ENCODE measurements around the gene FOXE3. TPM values are rescaled to one million over a fixed set of nuclear protein-coding genes. Genes with fewer than 3 reads are reported as not detected.

FOXE3 gene
- total RNA-seq, 1 experiment from 2014 or later, result 0.46 TPM

GRCh38 chr1:47405697-47406096 is 10.4 kb upstream of the FOXE3 start:
- in situ Hi-C loops (cut with HindIII; ENCODE audit: low pct_unique_long_range_greater_than_20kb, low sequenced_read_pairs) (no loop called here), intact Hi-C loops (cut with micrococcal nuclease; ENCODE audit: unreplicated experiment) (no loop called here)
- no peak overlapping the region for H3K27ac ChIP-seq (ENCODE audit: low read length)
- CTCF ChIA-PET, result no interaction called here
- H3K36me3 ChIP-seq (ENCODE audit: control insufficient read depth, insufficient read depth, low read length), result no peaks in the 10 kb centered on the region
- no TSS peak for BruUV-seq (replicated peaks)
- no peak for DNase-seq (ENCODE audit: low read depth, low spot score)
- TF ChIP-seq TCF7L2 (IDR thresholded peaks at IDR 0.05; ENCODE audit: low read depth, low read length) (no peak), CTCF (IDR thresholded peaks at IDR 0.05) (no peak), REST (IDR thresholded peaks at IDR 0.05; ENCODE audit: insufficient read depth in 1 of 2, low read depth in 2 of 2, low read length in 1 of 2) (no peak), SIN3A (IDR thresholded peaks at IDR 0.05; ENCODE audit: borderline replicate concordance, insufficient read depth, low read depth, low read length) (no peak), POLR2AphosphoS5 (IDR thresholded peaks at IDR 0.05; ENCODE audit: low read depth, low read length) (no peak)
- no peaks in the 10 kb centered on the region for H3K4me1 ChIP-seq (ENCODE audit: control insufficient read depth, insufficient read depth, low read length)
- no peak overlapping the region for H3K4me3 ChIP-seq (ENCODE audit: low read depth in 2 of 2, low read length in 2 of 2)
- POLR2A ChIA-PET, result no interaction called here
- no peaks in the 10 kb centered on the region for H3K27me3 ChIP-seq (ENCODE audit: control insufficient read depth, insufficient read depth, low read length)
- no peaks in the 10 kb centered on the region for H3K9me3 ChIP-seq (ENCODE audit: control insufficient read depth, insufficient read depth, low read depth, low read length)
- ATAC-seq, result no peak

- H3K27ac ChIP-seq (ENCODE audit: low read length), result no peak overlapping the region
- intact Hi-C loops (cut with micrococcal nuclease; ENCODE audit: unreplicated experiment) (no loop called here), in situ Hi-C loops (cut with HindIII; ENCODE audit: low pct_unique_long_range_greater_than_20kb, low sequenced_read_pairs) (no loop called here)
- ATAC-seq (no peak), DNase-seq (ENCODE audit: low read depth, low spot score) (no peak)
- no peaks in the 10 kb centered on the region for H3K27me3 ChIP-seq (ENCODE audit: control insufficient read depth, insufficient read depth, low read length)
- ChIA-PET POLR2A (interaction anchor here (0.6 kb wide), 1 partner anchor 10 kb away, joined by 3 read pairs; no protein-coding TSS in a partner anchor), CTCF (no interaction called here)
- no TSS peak for BruUV-seq (replicated peaks)
- H3K36me3 ChIP-seq (ENCODE audit: control insufficient read depth, insufficient read depth, low read length), result no peaks in the 10 kb centered on the region
- TF ChIP-seq POLR2AphosphoS5 (IDR thresholded peaks at IDR 0.05; ENCODE audit: low read depth, low read length), result no peak
- no peak for TF ChIP-seq SIN3A (IDR thresholded peaks at IDR 0.05; ENCODE audit: borderline replicate concordance, insufficient read depth, low read depth, low read length)
- TF ChIP-seq TCF7L2 (IDR thresholded peaks at IDR 0.05; ENCODE audit: low read depth, low read length), result no peak
- no peak for TF ChIP-seq CTCF (IDR thresholded peaks at IDR 0.05)
- no peak for TF ChIP-seq REST (IDR thresholded peaks at IDR 0.05; ENCODE audit: insufficient read depth in 1 of 2, low read depth in 2 of 2, low read length in 1 of 2)
- H3K4me3 ChIP-seq (ENCODE audit: low read depth in 2 of 2, low read length in 2 of 2), result no peak overlapping the region
- no peaks in the 10 kb centered on the region for H3K9me3 ChIP-seq (ENCODE audit: control insufficient read depth, insufficient read depth, low read depth, low read length)
- H3K4me1 ChIP-seq (ENCODE audit: control insufficient read depth, insufficient read depth, low read length), result no peaks in the 10 kb centered on the region
Measured at GRCh38 chr1:47406966-47407365, 9.1 kb upstream of the FOXE3 start.
